ENCODE measurements around the gene FBRSL1. TPM values are rescaled to one million over a fixed set of nuclear protein-coding genes. Genes with fewer than 3 reads are reported as not detected.

The FBRSL1 gene
- total and polyA plus RNA-seq, 2 donors (not counting 3 experiments of a cell fraction or from before 2014, with no cell fraction given) = 19.3 to 79.8 TPM

DNA sequence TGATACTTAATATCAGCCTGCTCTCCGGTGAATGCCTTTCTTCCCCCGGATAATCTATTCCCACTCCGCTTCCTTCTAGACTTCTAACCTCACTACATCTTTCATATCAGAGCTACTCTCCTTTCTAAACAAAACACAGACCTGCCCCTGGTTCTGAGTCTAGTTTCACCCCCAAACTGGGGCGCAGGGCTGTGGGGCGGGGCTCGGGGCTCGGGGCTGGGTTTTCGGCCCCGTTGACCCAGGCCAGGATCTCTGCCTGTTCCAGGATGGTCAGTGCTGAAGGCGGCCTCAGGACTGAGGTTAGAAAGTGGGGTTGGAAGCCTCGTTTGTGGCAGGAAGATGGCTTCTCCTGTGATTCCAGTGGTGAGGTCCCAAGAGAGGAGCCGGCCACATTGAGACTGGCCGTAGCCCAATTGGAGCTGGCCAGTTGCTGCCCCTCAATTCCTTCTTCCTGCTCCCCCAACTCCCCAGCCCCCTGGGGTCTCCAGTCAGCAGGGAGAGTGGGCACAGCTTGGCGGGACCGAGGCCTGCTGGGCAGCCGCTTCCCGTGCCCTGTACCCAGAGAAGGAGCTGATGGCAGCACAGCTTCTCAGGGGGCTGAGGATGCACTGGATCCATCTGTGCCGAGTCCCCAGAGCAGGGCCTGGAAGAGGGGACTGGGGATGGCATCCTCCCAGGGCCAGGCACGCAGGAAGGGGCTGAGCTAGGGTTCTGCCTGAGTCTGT, 67.5 kb downstream of the FBRSL1 start:
- H3K4me2 ChIP-seq (ENCODE audit: insufficient read depth, low read length) = no peak overlapping the region
- FAIRE-seq = no peak
- no peaks in the 10 kb centered on the region for H4K20me1 ChIP-seq (replicated peaks; ENCODE audit: control insufficient read depth, extremely low read depth, insufficient read depth, low read length)
- H3K9me3 ChIP-seq (replicated peaks; ENCODE audit: control insufficient read depth, insufficient read depth, low read length) = no peaks in the 10 kb centered on the region
- TF ChIP-seq POLR2AphosphoS5 (IDR thresholded peaks at IDR 0.05; ENCODE audit: insufficient read depth, low read depth, low read length) = no peak
- TF ChIP-seq FOS (IDR thresholded peaks at IDR 0.05; ENCODE audit: borderline replicate concordance, insufficient read depth, low read length) = no peak
- H3K9ac ChIP-seq (replicated peaks; ENCODE audit: extremely low read depth, insufficient read depth, low read length) = no peak overlapping the region
- dilution Hi-C loops (cut with MboI; ENCODE audit: extremely low pct_ligation_motif_present, low sequenced_read_pairs) (no loop called here), intact Hi-C loops (cut with micrococcal nuclease) (no loop called here)
- BruUV-seq (replicated peaks) = no TSS peak
- no peaks in the 10 kb centered on the region for H3K27me3 ChIP-seq (ENCODE audit: control insufficient read depth in 2 of 2, insufficient read depth in 2 of 2, low read length in 2 of 2)
- DNase-seq (ENCODE audit: low read depth, low spot score) = no peak
- H3K79me2 ChIP-seq (ENCODE audit: control insufficient read depth, insufficient read depth, low read length) = peaks cover 20% of the 10 kb centered on the region
- ChIA-PET CTCF (interaction anchor here (1.4 kb wide), 1 partner anchor 57 kb away, joined by 4 read pairs; no protein-coding TSS in a partner anchor), POLR2A (no interaction called here)
- no peaks in the 10 kb centered on the region for H3K9me1 ChIP-seq (replicated peaks; ENCODE audit: control insufficient read depth, extremely low read depth, insufficient read depth, low read length)
- no peak overlapping the region for H3K27ac ChIP-seq (ENCODE audit: insufficient read depth, low read depth, low read length)
- no peak overlapping the region for H3K4me3 ChIP-seq (replicated peaks in 1 of 3; ENCODE audit: insufficient read depth in 1 of 3, low read depth in 1 of 3, low read length in 3 of 3)
- no peaks in the 10 kb centered on the region for H3K36me3 ChIP-seq (ENCODE audit: control insufficient read depth in 2 of 2, extremely low read depth in 1 of 2, insufficient read depth in 2 of 2, low read length in 2 of 2)
- H3K4me1 ChIP-seq (ENCODE audit: control insufficient read depth, extremely low read depth, insufficient read depth, low read length) = peaks cover 5% of the 10 kb centered on the region
- H2AFZ ChIP-seq (ENCODE audit: low read depth, low read length) = no peak overlapping the region

DNA sequence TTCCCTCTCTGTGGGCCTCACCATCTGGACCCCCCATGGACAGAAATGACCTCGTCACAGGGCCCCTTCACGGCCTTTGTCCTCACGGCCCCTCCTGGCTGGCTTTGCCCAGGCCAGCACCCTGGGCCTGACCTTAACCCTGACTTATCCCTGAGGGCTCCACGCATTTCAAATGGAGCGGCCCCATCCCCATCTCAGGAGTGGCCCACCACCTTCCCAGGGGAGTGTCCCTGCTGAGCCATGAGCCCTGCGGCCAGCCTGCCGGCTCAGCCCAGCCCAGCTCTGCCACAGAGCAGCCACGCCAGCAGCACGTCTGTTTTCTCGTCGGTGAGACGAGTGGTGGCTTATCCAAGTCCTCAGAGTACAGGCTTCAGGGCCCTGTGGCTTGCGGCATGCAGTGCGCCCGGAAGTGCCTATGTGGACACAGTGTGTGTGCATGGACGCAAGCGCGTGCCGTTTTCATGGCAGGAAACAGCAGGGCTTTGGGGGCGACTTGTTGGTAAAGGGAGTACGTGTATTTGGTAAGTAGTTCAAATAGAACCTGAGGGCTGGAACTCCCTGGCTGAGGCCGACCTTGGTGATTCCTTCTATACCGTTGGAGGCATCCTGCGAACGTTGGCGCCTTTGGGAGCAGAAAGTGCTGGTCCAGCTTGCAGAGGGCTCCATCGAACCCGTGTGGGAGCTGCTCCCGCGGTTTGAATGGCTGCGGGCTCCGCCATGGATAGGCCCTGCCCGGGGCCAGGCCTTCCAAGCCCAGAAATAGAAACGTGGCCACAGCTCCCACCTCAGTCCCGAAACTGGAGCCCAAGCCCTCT, 68.3 kb downstream of the FBRSL1 start:
- CTCF ChIA-PET = interaction anchor here (1.4 kb wide), 1 partner anchor 56 kb away, joined by 4 read pairs; no protein-coding TSS in a partner anchor
- intact Hi-C loops (cut with micrococcal nuclease) (no loop called here), dilution Hi-C loops (cut with MboI; ENCODE audit: extremely low pct_ligation_motif_present, low sequenced_read_pairs) (no loop called here)
- H2AFZ ChIP-seq (ENCODE audit: low read depth, low read length) = no peak overlapping the region
- FAIRE-seq (no peak), DNase-seq (ENCODE audit: low read depth, low spot score) (no peak)
- H3K27me3 ChIP-seq (ENCODE audit: control insufficient read depth in 2 of 2, insufficient read depth in 2 of 2, low read length in 2 of 2) = no peaks in the 10 kb centered on the region
- H3K4me2 ChIP-seq (ENCODE audit: insufficient read depth, low read length) = no peak overlapping the region
- H3K9me3 ChIP-seq (replicated peaks; ENCODE audit: control insufficient read depth, insufficient read depth, low read length) = no peaks in the 10 kb centered on the region
- no peak overlapping the region for H3K9ac ChIP-seq (replicated peaks; ENCODE audit: extremely low read depth, insufficient read depth, low read length)
- no TSS peak for BruUV-seq (replicated peaks)
- H3K36me3 ChIP-seq (ENCODE audit: control insufficient read depth in 2 of 2, extremely low read depth in 1 of 2, insufficient read depth in 2 of 2, low read length in 2 of 2) = no peaks in the 10 kb centered on the region
- H3K9me1 ChIP-seq (replicated peaks; ENCODE audit: control insufficient read depth, extremely low read depth, insufficient read depth, low read length) = no peaks in the 10 kb centered on the region
- no peak overlapping the region for H3K27ac ChIP-seq (ENCODE audit: insufficient read depth, low read depth, low read length)
- no peak overlapping the region for H3K4me3 ChIP-seq (replicated peaks in 1 of 3; ENCODE audit: insufficient read depth in 1 of 3, low read depth in 1 of 3, low read length in 3 of 3)
- H3K79me2 ChIP-seq (ENCODE audit: control insufficient read depth, insufficient read depth, low read length) = peaks cover 25% of the 10 kb centered on the region
- H3K4me1 ChIP-seq (ENCODE audit: control insufficient read depth, extremely low read depth, insufficient read depth, low read length) = peaks cover 5% of the 10 kb centered on the region
- POLR2A ChIA-PET = no interaction called here
- TF ChIP-seq POLR2A (IDR thresholded peaks at IDR 0.05; ENCODE audit: low read depth, low read length) (no peak), GATA2 (IDR thresholded peaks at IDR 0.05; ENCODE audit: insufficient read depth, insufficient read length, low read depth, low read length) (no peak), POLR2AphosphoS5 (IDR thresholded peaks at IDR 0.05; ENCODE audit: insufficient read depth, low read depth, low read length) (no peak), MYC (IDR thresholded peaks at IDR 0.05; ENCODE audit: low read depth, low read length) (no peak), JUN (IDR thresholded peaks at IDR 0.05; ENCODE audit: borderline replicate concordance, insufficient read depth, insufficient read length, low read depth) (no peak), MAX (IDR thresholded peaks at IDR 0.05; ENCODE audit: insufficient read depth, insufficient read length) (no peak)
- TF ChIP-seq, protein P1, sequence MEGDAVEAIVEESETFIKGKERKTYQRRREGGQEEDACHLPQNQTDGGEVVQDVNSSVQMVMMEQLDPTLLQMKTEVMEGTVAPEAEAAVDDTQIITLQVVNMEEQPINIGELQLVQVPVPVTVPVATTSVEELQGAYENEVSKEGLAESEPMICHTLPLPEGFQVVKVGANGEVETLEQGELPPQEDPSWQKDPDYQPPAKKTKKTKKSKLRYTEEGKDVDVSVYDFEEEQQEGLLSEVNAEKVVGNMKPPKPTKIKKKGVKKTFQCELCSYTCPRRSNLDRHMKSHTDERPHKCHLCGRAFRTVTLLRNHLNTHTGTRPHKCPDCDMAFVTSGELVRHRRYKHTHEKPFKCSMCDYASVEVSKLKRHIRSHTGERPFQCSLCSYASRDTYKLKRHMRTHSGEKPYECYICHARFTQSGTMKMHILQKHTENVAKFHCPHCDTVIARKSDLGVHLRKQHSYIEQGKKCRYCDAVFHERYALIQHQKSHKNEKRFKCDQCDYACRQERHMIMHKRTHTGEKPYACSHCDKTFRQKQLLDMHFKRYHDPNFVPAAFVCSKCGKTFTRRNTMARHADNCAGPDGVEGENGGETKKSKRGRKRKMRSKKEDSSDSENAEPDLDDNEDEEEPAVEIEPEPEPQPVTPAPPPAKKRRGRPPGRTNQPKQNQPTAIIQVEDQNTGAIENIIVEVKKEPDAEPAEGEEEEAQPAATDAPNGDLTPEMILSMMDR (IDR thresholded peaks at IDR 0.05; ENCODE audit: extremely low read depth in 1 of 2, insufficient read depth in 1 of 2, low read depth in 1 of 2, low read length in 2 of 2) = no peak
- no peaks in the 10 kb centered on the region for H4K20me1 ChIP-seq (replicated peaks; ENCODE audit: control insufficient read depth, extremely low read depth, insufficient read depth, low read length)
